Heart left ventricle (tissue), 13 donors: ENCODE data around the gene MAP3K20.

Experiments used
- CTCF ChIP-seq, 12 donors: fragments of 200-600 bp; sonication (generic) in 4 of 12; IDR thresholded peaks; one replicate each; pipeline versions ENCODE4 v1.5.0 to v1.8.0; 2018 to 2022; ENCODE audit warnings: antibody characterized with exemption in 12 of 12, mild to moderate bottlenecking in 5 of 12
- POLR2A ChIP-seq, 2 donors: fragments of 450-650 bp; IDR thresholded peaks; one replicate each; pipeline ENCODE4 v1.6.1; 2017; ENCODE audit warnings: antibody characterized with exemption in 2 of 2, mild to moderate bottlenecking in 2 of 2, moderate library complexity in 2 of 2
- donor health status: ischemic (EF 13 %, LVEDD 7.1; RV severe dilation, severe dysfunction).
- donor health status: DM: no; HTN: yes; CAD: no.
- donor health status: DM: no; HTN: no; CAD: no.
- donor health status: ischemic (EF 25% LVEDD 6.9; RV normal size, moderate dysfunction).
- donor health status: ischemic (EF 25% LVEDD 5.7; RV mildly dilated, moderate dysfunction).
- donor health status: ischemic (EF 35%, LVEDD 5.7; RV mildly dilated, moderate dysfunction).
- donor health status: nonischemic (EF 11% LVEDD 7.7; RV severe dilation, severe dysfunction).
- donor health status: DM: yes; HTN: yes; CAD: no.
- donor health status: PGD.
- donor health status: ischemic (EF 29% LVEDD 5.4; RV normal size, mild dysfunction).
- donor health status: nonischemic (EF 23%, LVEDD 6.1; RV moderate dilation, normal function).

- TF ChIP-seq CTCF (IDR thresholded peaks at IDR 0.05) (no peak), POLR2A (IDR thresholded peaks at IDR 0.05) (no peak)
Measured at GRCh38 chr2:173161040-173161439, 85.4 kb downstream of the MAP3K20 start.
